T-helper 1 cell treated with Interleukin-12 subunit alpha and Interleukin-12 subunit beta and Interleukin-4 antibody, amounts not matched to agents 30 μg/mL and 1 μg/mL, for 36 hours (primary cell): ENCODE measurements around the gene WDR86.
A peak's percentile ranks its signal among the peaks of the same experiment; 100 is the strongest.

ENCODE experiments used
- H3K27ac Mint-ChIP-seq: one replicate; pipeline ENCODE4 v1.8.0; 2021; ENCODE audit warnings: mild to moderate bottlenecking, mixed read lengths
- H3K27me3 Mint-ChIP-seq: one replicate; pipeline ENCODE4 v1.8.0; 2021; ENCODE audit warnings: low read depth, mixed read lengths
- H3K36me3 Mint-ChIP-seq: one replicate; pipeline ENCODE4 v1.8.0; 2021; ENCODE audit warnings: low read depth, mixed read lengths
- H3K4me1 Mint-ChIP-seq: one replicate; pipeline ENCODE4 v1.8.0; 2021; ENCODE audit warnings: low read depth, mixed read lengths
- H3K4me3 Mint-ChIP-seq: one replicate; pipeline ENCODE4 v1.8.0; 2021; ENCODE audit warnings: mild to moderate bottlenecking, moderate library complexity, mixed read lengths
- H3K9me3 Mint-ChIP-seq: one replicate; pipeline ENCODE4 v1.8.0; 2021; ENCODE audit warnings: mixed read lengths

WDR86 gene

GRCh38 chr7:151409667-151410404 is at the start of gene WDR86:
Gene WDR86, minus strand, starts transcription at chr7:151410038. Its CDS starts 449 bp downstream, at chr7:151409589.
- Mint-ChIP-seq H3K9me3 (no peaks in the 10 kb centered on the region), H3K4me1 (peaks cover 11% of the 10 kb centered on the region), H3K27ac (no peak within 1 kb of the TSS), H3K36me3 (peaks cover 2% of the 10 kb centered on the region), H3K4me3 (peak within 1 kb of the TSS; percentile 57), H3K27me3 (peaks cover 60% of the 10 kb centered on the region)

- Mint-ChIP-seq H3K9me3 (peaks cover 19% of the 10 kb centered on the region), H3K27ac (no peak overlapping the region), H3K36me3 (peaks cover 3% of the 10 kb centered on the region), H3K4me1 (no peaks in the 10 kb centered on the region), H3K4me3 (no peak overlapping the region), H3K27me3 (peaks cover 14% of the 10 kb centered on the region)
These were observed 47.7 kb upstream of the WDR86 start for GRCh38 chr7:151457534-151457933.

GRCh38 chr7:151456782-151457181 is 46.9 kb upstream of the WDR86 start:
- peaks cover 11% of the 10 kb centered on the region for H3K9me3 Mint-ChIP-seq
- H3K36me3 Mint-ChIP-seq, result peaks cover 3% of the 10 kb centered on the region
- H3K27ac Mint-ChIP-seq, result no peak overlapping the region
- H3K4me3 Mint-ChIP-seq, result no peak overlapping the region
- no peaks in the 10 kb centered on the region for H3K4me1 Mint-ChIP-seq
- H3K27me3 Mint-ChIP-seq, result peaks cover 14% of the 10 kb centered on the region

GRCh38 chr7:151456276-151456675 is 46.4 kb upstream of the WDR86 start:
- Mint-ChIP-seq H3K36me3 (peaks cover 3% of the 10 kb centered on the region), H3K27me3 (peaks cover 14% of the 10 kb centered on the region), H3K27ac (no peak overlapping the region), H3K4me1 (no peaks in the 10 kb centered on the region), H3K4me3 (no peak overlapping the region), H3K9me3 (peaks cover 8% of the 10 kb centered on the region)

- Mint-ChIP-seq H3K27ac (no peak overlapping the region), H3K9me3 (peaks cover 3% of the 10 kb centered on the region), H3K36me3 (no peaks in the 10 kb centered on the region), H3K27me3 (peaks cover 14% of the 10 kb centered on the region), H3K4me1 (no peaks in the 10 kb centered on the region), H3K4me3 (no peak overlapping the region)
These were observed 45.9 kb upstream of the WDR86 start for GRCh38 chr7:151455690-151456089.

- no peaks in the 10 kb centered on the region for H3K9me3 Mint-ChIP-seq
- H3K27ac Mint-ChIP-seq, result no peak overlapping the region
- H3K27me3 Mint-ChIP-seq, result peaks cover 12% of the 10 kb centered on the region
- no peaks in the 10 kb centered on the region for H3K4me1 Mint-ChIP-seq
- H3K36me3 Mint-ChIP-seq, result no peaks in the 10 kb centered on the region
- H3K4me3 Mint-ChIP-seq, result no peak overlapping the region
These were observed 45.2 kb upstream of the WDR86 start for GRCh38 chr7:151454932-151455530.

GRCh38 chr7:151454305-151454704 is 44.5 kb upstream of the WDR86 start:
- Mint-ChIP-seq H3K4me1 (peaks cover 3% of the 10 kb centered on the region), H3K27me3 (peaks cover 17% of the 10 kb centered on the region), H3K4me3 (no peak overlapping the region), H3K36me3 (no peaks in the 10 kb centered on the region), H3K9me3 (no peaks in the 10 kb centered on the region), H3K27ac (no peak overlapping the region)

GRCh38 chr7:151453326-151453791 is 43.5 kb upstream of the WDR86 start:
- no peaks in the 10 kb centered on the region for H3K9me3 Mint-ChIP-seq
- peaks cover 3% of the 10 kb centered on the region for H3K4me1 Mint-ChIP-seq
- no peak overlapping the region for H3K27ac Mint-ChIP-seq
- no peak overlapping the region for H3K4me3 Mint-ChIP-seq
- no peaks in the 10 kb centered on the region for H3K36me3 Mint-ChIP-seq
- peaks cover 17% of the 10 kb centered on the region for H3K27me3 Mint-ChIP-seq

- no peaks in the 10 kb centered on the region for H3K9me3 Mint-ChIP-seq
- no peak overlapping the region for H3K27ac Mint-ChIP-seq
- no peak overlapping the region for H3K4me3 Mint-ChIP-seq
- H3K27me3 Mint-ChIP-seq, result peaks cover 17% of the 10 kb centered on the region
- H3K36me3 Mint-ChIP-seq, result no peaks in the 10 kb centered on the region
- peaks cover 3% of the 10 kb centered on the region for H3K4me1 Mint-ChIP-seq
These were observed 43.0 kb upstream of the WDR86 start for GRCh38 chr7:151452680-151453325.

GRCh38 chr7:151451626-151452571 is 42.1 kb upstream of the WDR86 start:
- peaks cover 3% of the 10 kb centered on the region for H3K4me1 Mint-ChIP-seq
- H3K27ac Mint-ChIP-seq, result no peak overlapping the region
- H3K4me3 Mint-ChIP-seq, result no peak overlapping the region
- H3K27me3 Mint-ChIP-seq, result peaks cover 12% of the 10 kb centered on the region
- no peaks in the 10 kb centered on the region for H3K36me3 Mint-ChIP-seq
- no peaks in the 10 kb centered on the region for H3K9me3 Mint-ChIP-seq

GRCh38 chr7:151451156-151451555 is 41.3 kb upstream of the WDR86 start:
- peaks cover 3% of the 10 kb centered on the region for H3K4me1 Mint-ChIP-seq
- no peaks in the 10 kb centered on the region for H3K9me3 Mint-ChIP-seq
- no peak overlapping the region for H3K4me3 Mint-ChIP-seq
- peaks cover 12% of the 10 kb centered on the region for H3K27me3 Mint-ChIP-seq
- H3K27ac Mint-ChIP-seq, result no peak overlapping the region
- no peaks in the 10 kb centered on the region for H3K36me3 Mint-ChIP-seq

GRCh38 chr7:151449990-151450389 is 40.2 kb upstream of the WDR86 start:
- Mint-ChIP-seq H3K27ac (no peak overlapping the region), H3K36me3 (no peaks in the 10 kb centered on the region), H3K4me1 (peaks cover 3% of the 10 kb centered on the region), H3K4me3 (no peak overlapping the region), H3K27me3 (peaks cover 17% of the 10 kb centered on the region), H3K9me3 (no peaks in the 10 kb centered on the region)

- no peak overlapping the region for H3K27ac Mint-ChIP-seq
- peaks cover 22% of the 10 kb centered on the region for H3K27me3 Mint-ChIP-seq
- H3K9me3 Mint-ChIP-seq, result no peaks in the 10 kb centered on the region
- peak overlapping the region; percentile 59 for H3K4me3 Mint-ChIP-seq
- H3K4me1 Mint-ChIP-seq, result peaks cover 3% of the 10 kb centered on the region
- H3K36me3 Mint-ChIP-seq, result no peaks in the 10 kb centered on the region
These were observed 38.7 kb upstream of the WDR86 start for GRCh38 chr7:151448261-151449252.
